ENCODE measurements around the gene AFF4.

The AFF4 gene

DNA sequence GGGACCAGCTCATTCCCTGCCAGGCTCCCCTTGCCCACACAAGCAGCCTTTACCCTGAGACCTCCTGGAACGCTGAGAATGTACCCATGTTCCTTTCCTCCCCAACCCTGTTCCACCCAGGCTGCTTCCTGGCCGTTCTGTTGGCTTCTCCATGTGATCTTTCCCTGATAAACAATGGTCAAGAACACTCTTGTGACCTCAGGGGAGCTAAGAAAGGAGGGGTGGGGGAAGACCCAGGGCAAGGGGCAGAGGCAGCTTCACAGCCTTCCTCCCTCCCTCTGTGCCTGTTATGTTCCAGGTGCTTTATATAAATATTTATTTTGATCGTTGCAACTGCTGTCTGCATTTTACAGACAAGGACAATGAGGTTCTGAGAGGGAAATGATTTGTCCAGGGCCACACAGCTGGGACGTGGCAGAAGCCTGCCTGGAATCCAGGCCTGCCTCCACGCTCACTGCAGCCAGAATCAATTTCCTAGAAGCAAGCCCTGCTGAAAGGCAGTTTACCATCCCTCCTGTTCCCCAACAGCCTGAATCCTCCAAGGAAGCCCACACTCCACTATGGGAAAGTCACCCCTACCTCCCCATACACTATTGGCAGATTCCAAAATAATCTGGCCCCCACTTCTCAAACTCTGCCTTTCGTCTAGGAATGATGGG is 136.9 kb downstream of the AFF4 start:
- no peak for DNase-seq (ENCODE audit: low read depth)

DNA sequence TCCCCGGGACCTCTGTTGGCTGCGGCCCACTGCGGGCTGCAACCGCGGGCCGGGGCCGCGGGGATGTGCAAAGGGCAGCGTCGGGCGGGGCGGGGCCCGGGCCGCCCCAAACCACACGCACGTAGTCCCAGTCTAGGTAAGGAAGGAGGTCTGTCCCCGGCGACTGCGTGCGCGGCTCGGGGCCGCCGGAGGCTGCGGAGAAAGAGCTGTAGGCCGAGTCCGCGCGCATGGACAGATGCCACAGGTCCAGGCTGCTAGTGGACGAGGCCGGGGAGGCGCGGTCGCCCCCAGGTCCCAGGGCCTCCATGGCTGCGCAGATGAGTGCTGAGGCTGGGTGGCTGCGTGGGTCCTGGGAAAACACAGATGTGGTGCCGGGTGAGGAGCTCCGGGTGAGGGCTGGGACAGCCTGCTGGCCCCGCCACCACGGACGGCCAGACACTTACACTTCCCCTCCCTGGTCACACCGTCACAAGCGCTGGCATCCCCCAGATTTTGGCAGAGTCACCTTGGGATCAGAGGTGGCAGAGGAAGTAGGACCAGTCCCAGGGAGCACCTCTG is 137.5 kb downstream of the AFF4 start:
- DNase-seq (ENCODE audit: low read depth), result no peak

All from HS-27A (cell line).